AG09319 (cell line): ENCODE results near the gene SSBP4.

Source experiments
- DNase-seq: peaks from one replicate; pipeline ENCODE4 v3.0.0-alpha.2; 2010; ENCODE audit warnings: low read depth; ENCODE audit errors: extremely low read depth
- TF ChIP-seq, protein P1 (sequence below): IDR thresholded peaks from 2 replicates; pipeline ENCODE4 v1.5.1; 2011; ENCODE audit warnings: low read depth, mild to moderate bottlenecking, inconsistent platforms, low read length, moderate library complexity

Gene SSBP4

DNA sequence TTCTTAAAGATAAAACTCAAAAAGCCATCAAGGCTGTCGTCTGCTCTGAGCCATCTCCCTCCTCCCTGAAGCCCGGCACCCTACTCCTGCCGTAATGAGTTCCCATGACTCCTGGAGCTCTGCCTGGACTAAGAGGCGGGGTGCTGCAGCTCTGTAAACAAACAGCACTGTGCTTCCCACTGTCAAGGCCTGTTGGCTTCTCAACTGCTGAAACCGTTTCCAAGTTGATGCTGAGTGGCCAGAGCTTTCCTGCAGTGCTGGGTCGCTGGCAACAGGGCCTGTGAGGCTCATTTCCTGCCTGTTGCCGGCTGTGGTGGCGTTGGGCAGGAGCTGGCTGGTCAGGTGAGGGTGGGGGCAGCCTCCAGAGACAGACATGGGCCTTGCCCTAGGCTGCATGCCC is 45.4 kb downstream of the SSBP4 start:
- peak; percentile 91 for DNase-seq

DNA sequence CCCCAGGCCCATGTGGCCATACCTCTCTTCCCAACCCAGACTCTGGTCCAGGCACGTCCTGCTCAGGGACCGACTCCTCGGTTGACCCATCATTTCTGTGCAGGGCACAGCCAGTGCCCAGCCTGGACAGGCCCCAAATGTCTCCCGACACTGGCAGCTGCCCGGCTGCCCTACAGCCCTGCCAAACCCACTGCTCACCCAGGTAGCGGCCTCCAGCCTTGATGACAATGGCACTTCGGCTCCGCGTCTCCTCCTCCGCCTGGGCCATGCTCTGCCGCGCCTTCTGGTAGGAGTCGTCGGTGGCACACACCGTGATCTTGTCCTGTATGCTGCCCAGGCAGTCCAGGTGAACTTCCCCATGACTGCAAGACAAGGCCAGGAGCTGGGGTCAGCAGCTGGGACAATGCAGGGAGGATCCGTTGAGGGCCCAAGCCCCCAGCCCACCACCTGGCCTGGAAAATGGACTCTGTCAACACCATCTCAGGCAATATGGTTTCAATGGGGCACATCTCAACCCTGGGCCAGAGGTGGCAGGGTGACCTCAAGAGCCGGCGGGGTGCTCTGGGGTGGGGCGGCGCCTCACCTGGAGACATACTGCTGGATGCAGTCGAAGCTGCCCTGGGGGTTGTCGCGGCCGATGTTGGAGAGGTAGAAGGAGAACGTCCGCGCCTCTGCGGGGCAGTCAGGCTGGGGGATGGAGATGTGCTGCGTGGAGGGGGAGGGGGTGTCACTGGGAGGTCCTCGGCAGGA is 46.2 kb downstream of the SSBP4 start:
- DNase-seq = no peak
- TF ChIP-seq, protein P1, sequence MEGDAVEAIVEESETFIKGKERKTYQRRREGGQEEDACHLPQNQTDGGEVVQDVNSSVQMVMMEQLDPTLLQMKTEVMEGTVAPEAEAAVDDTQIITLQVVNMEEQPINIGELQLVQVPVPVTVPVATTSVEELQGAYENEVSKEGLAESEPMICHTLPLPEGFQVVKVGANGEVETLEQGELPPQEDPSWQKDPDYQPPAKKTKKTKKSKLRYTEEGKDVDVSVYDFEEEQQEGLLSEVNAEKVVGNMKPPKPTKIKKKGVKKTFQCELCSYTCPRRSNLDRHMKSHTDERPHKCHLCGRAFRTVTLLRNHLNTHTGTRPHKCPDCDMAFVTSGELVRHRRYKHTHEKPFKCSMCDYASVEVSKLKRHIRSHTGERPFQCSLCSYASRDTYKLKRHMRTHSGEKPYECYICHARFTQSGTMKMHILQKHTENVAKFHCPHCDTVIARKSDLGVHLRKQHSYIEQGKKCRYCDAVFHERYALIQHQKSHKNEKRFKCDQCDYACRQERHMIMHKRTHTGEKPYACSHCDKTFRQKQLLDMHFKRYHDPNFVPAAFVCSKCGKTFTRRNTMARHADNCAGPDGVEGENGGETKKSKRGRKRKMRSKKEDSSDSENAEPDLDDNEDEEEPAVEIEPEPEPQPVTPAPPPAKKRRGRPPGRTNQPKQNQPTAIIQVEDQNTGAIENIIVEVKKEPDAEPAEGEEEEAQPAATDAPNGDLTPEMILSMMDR = no peak

More for the DNA sequence above, 45.4 kb downstream of the SSBP4 start:
- TF ChIP-seq, protein P1 = no peak

DNA sequence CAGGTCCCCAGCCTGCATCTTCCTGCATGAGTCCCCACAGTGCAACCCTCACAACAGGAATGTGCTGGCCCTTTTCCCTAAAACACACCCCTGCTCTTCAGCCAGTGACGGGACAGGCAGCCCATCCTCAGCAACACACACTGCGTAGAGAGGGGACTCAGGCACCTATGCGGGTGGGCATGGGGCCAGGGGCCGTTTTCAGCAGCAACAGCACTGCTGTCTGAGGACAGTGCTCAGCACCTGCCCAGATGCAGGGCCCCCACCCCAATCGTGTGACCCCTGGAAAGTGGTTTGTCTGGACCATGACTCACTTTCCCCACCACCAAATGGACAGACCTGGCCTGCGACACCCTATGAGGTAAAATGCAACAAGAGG is 46.8 kb downstream of the SSBP4 start:
- TF ChIP-seq, protein P1 = no peak

DNA sequence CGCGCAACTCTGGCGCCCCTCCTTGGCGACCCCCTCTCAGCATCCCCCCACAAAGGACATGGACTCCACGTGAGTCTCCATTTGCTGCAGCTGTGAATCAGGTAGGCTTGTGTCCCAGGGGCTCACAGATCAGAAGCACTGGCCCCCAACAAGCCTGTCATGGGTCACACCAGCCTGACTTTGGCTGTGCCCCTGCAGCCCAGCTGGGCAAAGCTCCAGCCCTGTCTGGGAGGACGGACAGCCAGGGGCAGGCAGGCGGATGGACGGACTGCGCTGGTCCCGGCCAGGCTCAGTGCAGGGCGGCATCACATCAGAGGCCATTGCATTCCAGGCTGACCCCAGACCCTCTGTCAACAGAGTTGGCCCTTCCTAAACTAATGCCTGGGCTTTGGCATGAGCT is 47.2 kb downstream of the SSBP4 start:
- TF ChIP-seq, protein P1 = no peak
- no peak for DNase-seq

More for the DNA sequence above, 46.8 kb downstream of the SSBP4 start:
- no peak for DNase-seq

DNA sequence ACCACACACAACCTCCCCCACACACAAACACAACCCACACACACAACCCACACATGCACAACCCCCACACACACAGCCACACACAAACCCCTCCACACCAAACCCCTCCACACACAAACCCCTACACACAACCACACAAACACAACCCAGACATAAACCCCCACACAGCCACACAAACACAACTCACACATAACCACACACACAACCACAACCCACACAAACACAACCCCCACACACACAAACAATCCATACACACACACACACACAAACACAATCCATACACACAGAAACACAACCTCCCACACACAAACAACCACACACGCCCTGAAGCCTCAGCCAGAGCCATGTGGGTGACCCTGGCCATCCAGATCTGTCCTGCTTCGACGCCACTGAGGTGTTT is 48.8 kb downstream of the SSBP4 start:
- TF ChIP-seq, protein P1 = no peak
- DNase-seq = no peak

DNA sequence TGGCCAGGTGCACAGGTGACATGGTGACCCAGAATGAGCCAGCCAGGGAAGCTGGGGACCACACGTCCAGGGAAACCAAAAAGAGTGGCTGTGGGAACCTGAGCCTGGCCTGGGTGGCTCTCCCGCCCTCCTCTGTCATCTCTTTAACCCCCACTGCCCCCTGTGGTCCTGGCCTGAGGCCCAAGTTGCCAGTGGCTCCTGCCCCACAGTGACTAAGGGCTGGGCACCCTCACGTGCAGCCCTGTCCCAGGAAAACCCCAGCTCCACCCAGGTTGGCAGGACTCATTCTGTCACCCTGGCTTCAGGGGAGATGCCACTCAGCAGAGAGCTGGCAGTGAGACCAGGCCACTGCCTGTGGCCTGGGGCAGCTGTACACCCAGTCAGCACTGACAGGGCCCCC is 49.3 kb downstream of the SSBP4 start:
- TF ChIP-seq, protein P1 = no peak

DNA sequence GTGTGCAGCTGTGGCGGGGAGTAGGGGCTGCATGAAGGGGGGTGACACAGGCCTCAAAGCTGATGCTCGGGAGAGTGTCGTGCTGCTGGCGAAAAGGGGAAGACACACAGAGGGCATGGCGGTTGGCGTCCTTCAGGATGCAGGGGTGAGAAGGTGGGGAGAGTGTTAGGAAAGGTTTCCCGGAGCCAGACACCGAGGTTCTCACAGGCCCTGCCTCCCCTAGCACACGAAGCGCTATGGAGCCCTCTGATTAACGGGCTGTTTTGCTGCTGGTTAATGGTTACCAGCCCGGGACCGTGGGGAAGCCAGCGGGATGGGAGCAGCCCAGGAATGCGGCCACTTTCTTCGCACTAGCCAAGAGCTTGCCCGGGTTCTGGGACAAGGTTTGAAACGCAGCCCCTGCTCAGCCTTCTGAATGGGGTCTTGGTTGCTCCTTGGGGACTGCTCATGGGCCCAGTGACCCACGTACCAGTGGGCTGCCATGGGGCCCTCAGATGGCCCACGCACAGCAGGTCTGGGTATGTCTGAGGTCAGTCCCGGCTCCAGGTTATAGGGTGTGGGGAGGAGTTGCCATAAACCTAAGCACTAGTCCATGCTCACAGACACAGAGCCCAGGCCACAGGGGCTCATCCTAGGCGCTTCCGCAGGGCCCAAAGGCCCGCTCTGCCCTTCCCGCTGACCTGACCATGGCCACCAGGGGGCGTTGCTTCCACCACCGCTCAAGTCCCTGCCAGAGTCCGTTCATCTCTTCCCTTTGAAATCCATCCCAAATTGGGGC is 50.1 kb downstream of the SSBP4 start:
- DNase-seq = no peak
- TF ChIP-seq, protein P1 = peak; percentile 85

More for the DNA sequence above, 49.3 kb downstream of the SSBP4 start:
- DNase-seq = no peak
